Lung (tissue), 12 donors: ENCODE data around the gene RAB11A. TPM values are rescaled to one million over a fixed set of nuclear protein-coding genes. Genes with fewer than 3 reads are reported as not detected.
A peak's percentile ranks its signal among the peaks of the same experiment; 100 is the strongest.

ENCODE experiments used
- ATAC-seq: fragments of 200-7000 bp; cut with Tn5 transposase; one replicate; pipeline ENCODE4 v1.9.1; 2020; ENCODE audit warnings: moderate number of reproducible peaks; ENCODE audit not compliant: insufficient read depth, low FRiP score
- DNase-seq, 3 donors: peaks; one replicate each; pipeline ENCODE4 v3.0.0-alpha.2; 2013 to 2017
- H3K27ac ChIP-seq, 2 donors: one replicate each; pipeline ENCODE4 v1.5.1; 2013; ENCODE audit warnings: mild to moderate bottlenecking in 2 of 2, moderate library complexity in 2 of 2, control low read depth in 1 of 2, inconsistent platforms in 1 of 2, low read depth in 1 of 2, low read length in 1 of 2
- H3K27me3 ChIP-seq, 3 donors: one replicate each; pipeline ENCODE4 v1.5.1; 2013; ENCODE audit warnings: low read length in 2 of 3; ENCODE audit not compliant: control insufficient read depth in 3 of 3, insufficient read depth in 3 of 3
- H3K36me3 ChIP-seq, 4 donors: one replicate each; pipeline ENCODE4 v1.5.1; 2013; ENCODE audit warnings: low read length in 4 of 4, mild to moderate bottlenecking in 1 of 4, moderate library complexity in 1 of 4; ENCODE audit not compliant: control insufficient read depth in 4 of 4, insufficient read depth in 4 of 4
- H3K4me1 ChIP-seq, 5 donors: one replicate each; pipeline ENCODE4 v1.5.1; 2013; ENCODE audit warnings: low read length in 5 of 5, mild to moderate bottlenecking in 2 of 5, moderate library complexity in 1 of 5; ENCODE audit not compliant: control insufficient read depth in 5 of 5, insufficient read depth in 5 of 5
- H3K4me3 ChIP-seq: one replicate; pipeline ENCODE4 v1.5.1; 2013; ENCODE audit warnings: mild to moderate bottlenecking, control low read depth, moderate library complexity
- H3K9ac ChIP-seq, 2 donors: one replicate each; pipeline ENCODE4 v1.5.1; 2013; ENCODE audit warnings: low read length in 2 of 2, control low read depth in 1 of 2; ENCODE audit not compliant: insufficient read depth in 1 of 2
- H3K9me3 ChIP-seq, 4 donors: one replicate each; pipeline ENCODE4 v1.5.1; 2013; ENCODE audit warnings: low read length in 3 of 4, mild to moderate bottlenecking in 1 of 4, moderate library complexity in 1 of 4; ENCODE audit not compliant: control insufficient read depth in 4 of 4, insufficient read depth in 3 of 4
- CTCF ChIP-seq: IDR thresholded peaks from 2 replicates; pipeline ENCODE4 v1.5.1; 2012; ENCODE audit warnings: mild to moderate bottlenecking; ENCODE audit errors: control extremely low read depth, extremely low read depth
- WGBS, 2 donors: extraction: QIAGEN DNeasy Blood & Tissue Kit; methylation state at CpG; one replicate each; pipeline ENCODE4 v1.1.7; 2013; 5-methylcytosine and 5-hydroxymethylcytosine counted together
- polyA plus RNA-seq, 2 donors: library from polyadenylated mRNA; stranded (reverse); fragments of 200-250 nt; gene quantifications; one replicate each; pipeline ENCODE4 v1.2.1, GENCODE V29; 2013
- total RNA-seq, 2 donors: library from RNA; depleted of rRNA in 1 of 2; stranded (reverse); fragments of >200 nt in 1 of 2; gene quantifications; one replicate each; pipeline ENCODE4 v1.2.1, GENCODE V29; 2014 to 2021
- donor health status: control.
- donor health status: control.
- donor health status: Bipolar disorder and iron deficiency.
- donor health status: healthy.
- donor health status: DM: yes; HTN: yes; CAD: no.

RAB11A gene
- total and polyA plus RNA-seq, 4 donors, result 120 to 313 (median 232) TPM

DNA sequence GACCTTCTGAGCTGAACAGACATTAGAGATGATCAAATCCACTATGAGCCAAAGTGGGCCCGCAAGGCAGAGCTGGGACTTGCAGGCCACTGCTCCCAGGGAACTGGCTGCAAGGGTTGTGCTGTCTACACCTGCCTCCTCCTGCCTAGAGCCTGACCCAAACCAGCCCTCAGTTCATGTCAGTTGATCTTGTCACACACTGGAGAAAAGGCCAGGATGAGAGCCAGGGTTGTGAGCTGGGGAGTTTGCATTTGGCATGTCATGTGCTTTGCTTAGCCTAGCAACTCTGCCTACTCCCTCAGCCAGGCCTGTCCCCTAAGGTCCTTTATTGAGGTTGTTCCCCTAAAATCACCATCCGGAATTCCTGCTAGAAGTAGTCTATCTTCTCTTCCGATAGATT, 67.8 kb downstream of the RAB11A start:
- Histone ChIP-seq H3K36me3 (no peaks in the 10 kb centered on the region), H3K27ac (no peak overlapping the region), H3K4me3 (no peak overlapping the region), H3K4me1 (no peaks in the 10 kb centered on the region), H3K9ac (no peak overlapping the region), H3K9me3 (no peaks in the 10 kb centered on the region), H3K27me3 (no peaks in the 10 kb centered on the region)
- ATAC-seq, result no peak
- 89 to 98% methylated on average over 3 of the region's 3 CpGs for WGBS, 2 donors
- no peak for DNase-seq
- no peak for TF ChIP-seq CTCF

- ATAC-seq (no peak), DNase-seq (peak; percentile 35 to 45 (median 40))
- 91% methylated on average over 1 of the region's 1 CpG for WGBS, 2 donors
- Histone ChIP-seq H3K36me3 (no peaks in the 10 kb centered on the region), H3K9me3 (no peaks in the 10 kb centered on the region), H3K4me1 (no peaks in the 10 kb centered on the region), H3K27me3 (no peaks in the 10 kb centered on the region), H3K9ac (no peak overlapping the region), H3K4me3 (no peak overlapping the region), H3K27ac (no peak overlapping the region)
- no peak for TF ChIP-seq CTCF
Observed at GRCh38 chr15:65937476-65937875, 68.2 kb downstream of the RAB11A start.

GRCh38 chr15:65938604-65939003, 69.3 kb downstream of the RAB11A start:
- Histone ChIP-seq H3K27ac (no peak overlapping the region), H3K27me3 (no peaks in the 10 kb centered on the region), H3K9ac (no peak overlapping the region), H3K4me1 (no peaks in the 10 kb centered on the region), H3K4me3 (no peak overlapping the region), H3K36me3 (no peaks in the 10 kb centered on the region), H3K9me3 (no peaks in the 10 kb centered on the region)
- WGBS, 2 donors, result 92% methylated on average over 4 of the region's 4 CpGs
- DNase-seq (no peak), ATAC-seq (no peak)
- no peak for TF ChIP-seq CTCF

DNA sequence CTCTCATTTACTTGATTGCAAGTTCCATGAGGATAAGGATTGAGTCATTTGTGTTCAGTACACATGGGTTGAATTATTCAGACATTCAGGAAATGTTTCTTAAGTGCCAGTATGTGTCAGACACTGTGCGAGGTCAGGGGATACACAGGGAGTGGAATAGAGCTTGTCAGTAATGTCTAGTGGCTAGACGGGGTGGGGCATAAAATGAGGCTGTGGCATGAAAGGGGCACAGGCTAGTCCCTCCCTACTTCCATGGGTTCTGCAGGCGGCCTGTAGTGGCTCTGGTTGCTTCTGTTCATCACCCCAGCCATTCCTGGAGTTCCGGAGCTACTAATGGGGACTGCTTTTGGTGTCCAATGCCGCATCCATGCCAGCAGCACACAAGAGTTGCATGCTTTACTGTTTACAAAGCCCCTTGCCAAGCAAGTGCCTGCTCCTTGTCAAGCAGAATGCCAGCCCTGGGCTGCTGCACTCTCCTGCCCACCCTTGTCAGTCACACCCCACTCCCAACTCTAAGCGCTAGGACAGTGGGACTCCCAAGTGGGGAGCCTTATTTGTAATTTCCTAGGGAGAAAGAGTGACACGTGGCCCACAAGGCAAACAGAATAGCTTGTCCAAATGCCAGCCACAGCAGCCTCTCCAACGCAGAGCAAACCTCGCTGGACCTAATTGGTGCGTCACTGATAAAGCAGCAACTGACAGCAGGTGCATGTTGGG, 70.8 kb downstream of the RAB11A start:
- no peak overlapping the region for H3K4me3 ChIP-seq
- H3K27me3 ChIP-seq, result no peaks in the 10 kb centered on the region
- H3K36me3 ChIP-seq, result no peaks in the 10 kb centered on the region
- no peak overlapping the region for H3K9ac ChIP-seq
- no peaks in the 10 kb centered on the region for H3K9me3 ChIP-seq
- no peak for DNase-seq
- no peak for TF ChIP-seq CTCF
- peak overlapping the region; percentile 71 to 75 for H3K27ac ChIP-seq
- H3K4me1 ChIP-seq, result no peaks in the 10 kb centered on the region
- peak; percentile 85 for ATAC-seq
- WGBS, 2 donors, result 65 to 73% methylated on average over 10 of the region's 10 CpGs
